ENCODE results near the gene LSM12.

The LSM12 gene

GRCh38 chr17:44095647-44096496 is 29.4 kb upstream of the LSM12 start:
- DNase-seq (ENCODE audit: low spot score), result peak; percentile 69

GRCh38 chr17:44095388-44095646 is 28.8 kb upstream of the LSM12 start:
- no peak for DNase-seq (ENCODE audit: low spot score)

- DNase-seq (ENCODE audit: low spot score), result no peak
These were observed 28.4 kb upstream of the LSM12 start for GRCh38 chr17:44094701-44095387.

- DNase-seq (ENCODE audit: low spot score), result no peak
These were observed 26.9 kb upstream of the LSM12 start for GRCh38 chr17:44093231-44093900.

GRCh38 chr17:44092051-44092450 is 25.6 kb upstream of the LSM12 start:
- DNase-seq (ENCODE audit: low spot score), result no peak

GRCh38 chr17:44091200-44091997 is 24.9 kb upstream of the LSM12 start:
- no peak for DNase-seq (ENCODE audit: low spot score)

- DNase-seq (ENCODE audit: low spot score), result no peak
These were observed 21.8 kb upstream of the LSM12 start for GRCh38 chr17:44088254-44088653.

- DNase-seq (ENCODE audit: low spot score), result no peak
These were observed 20.8 kb upstream of the LSM12 start for GRCh38 chr17:44087319-44087718.

- no peak for DNase-seq (ENCODE audit: low spot score)
These were observed 20.2 kb upstream of the LSM12 start for GRCh38 chr17:44086364-44087311.

GRCh38 chr17:44085908-44086307 is 19.4 kb upstream of the LSM12 start:
- no peak for DNase-seq (ENCODE audit: low spot score)

- no peak for DNase-seq (ENCODE audit: low spot score)
These were observed 18.4 kb upstream of the LSM12 start for GRCh38 chr17:44084921-44085320.

- DNase-seq (ENCODE audit: low spot score), result no peak
These were observed 17.7 kb upstream of the LSM12 start for GRCh38 chr17:44084131-44084538.

- no peak for DNase-seq (ENCODE audit: low spot score)
These were observed 16.9 kb upstream of the LSM12 start for GRCh38 chr17:44083250-44083849.

- DNase-seq (ENCODE audit: low spot score), result no peak
These were observed 15.9 kb upstream of the LSM12 start for GRCh38 chr17:44082256-44082927.

GRCh38 chr17:44081681-44082080 is 15.2 kb upstream of the LSM12 start:
- no peak for DNase-seq (ENCODE audit: low spot score)

- DNase-seq (ENCODE audit: low spot score), result no peak
These were observed 13.7 kb upstream of the LSM12 start for GRCh38 chr17:44079877-44080821.

- no peak for DNase-seq (ENCODE audit: low spot score)
These were observed 11.9 kb upstream of the LSM12 start for GRCh38 chr17:44078412-44078811.

- DNase-seq (ENCODE audit: low spot score), result no peak
These were observed 11.1 kb upstream of the LSM12 start for GRCh38 chr17:44077595-44077909.

Data from pons (tissue), 1 donor.